ENCODE measurements around the gene GLYAT. TPM values are rescaled to one million over a fixed set of nuclear protein-coding genes. Genes with fewer than 3 reads are reported as not detected.

GLYAT gene
- total RNA-seq, 1 experiment from 2014 or later = not detected

GRCh38 chr11:58688789-58689503 lies 42.8 kb downstream of the GLYAT start:
- CTCF ChIA-PET = no interaction called here
- Histone ChIP-seq H3K9me2 (ENCODE audit: insufficient read depth) (no peaks in the 10 kb centered on the region), H3K27me3 (ENCODE audit: insufficient read depth, low read length) (no peaks in the 10 kb centered on the region), H3K9me3 (ENCODE audit: control insufficient read depth in 1 of 2, insufficient read depth in 1 of 2, low read depth in 1 of 2, low read length in 2 of 2) (no peaks in the 10 kb centered on the region), H2AFZ (ENCODE audit: low read depth, low read length, poor library complexity, severe bottlenecking) (no peak overlapping the region), H3K79me2 (ENCODE audit: insufficient read depth, low read length) (no peaks in the 10 kb centered on the region), H4K20me1 (ENCODE audit: insufficient read depth) (no peaks in the 10 kb centered on the region), H3K4me1 (ENCODE audit: control insufficient read depth in 1 of 2, insufficient read depth in 2 of 2, low read length in 2 of 2) (no peaks in the 10 kb centered on the region; a peak in 1 of 4 replicates), H3K9ac (ENCODE audit: low read length) (no peak overlapping the region), H3K36me3 (ENCODE audit: control insufficient read depth in 1 of 2, insufficient read depth in 2 of 2, low read length in 2 of 2) (no peaks in the 10 kb centered on the region), H3K27ac (ENCODE audit: low read depth, low read length) (no peak overlapping the region), H3K4me2 (ENCODE audit: low read length) (no peak overlapping the region), H3K4me3 (replicated peaks in 1 of 2; ENCODE audit: low read depth in 1 of 2, low read length in 2 of 2) (no peak overlapping the region)
- intact Hi-C loops (cut with micrococcal nuclease) = no loop called here
- TF ChIP-seq SIN3A (IDR thresholded peaks at IDR 0.05; ENCODE audit: low read depth) (no peak), EGR1 (IDR thresholded peaks at IDR 0.05; ENCODE audit: low read depth) (no peak), SRF (IDR thresholded peaks at IDR 0.05; ENCODE audit: low read depth) (no peak), ATF3 (IDR thresholded peaks at IDR 0.05) (no peak), JUND (IDR thresholded peaks at IDR 0.05) (no peak), MAX (IDR thresholded peaks at IDR 0.05) (no peak), REST (IDR thresholded peaks at IDR 0.05; ENCODE audit: low read depth) (no peak), POLR2AphosphoS5 (IDR thresholded peaks at IDR 0.05; ENCODE audit: low read depth, low read length) (no peak), SP1 (IDR thresholded peaks at IDR 0.05; ENCODE audit: low read depth) (no peak), EZH2phosphoT487 (IDR thresholded peaks at IDR 0.05; ENCODE audit: borderline replicate concordance) (no peak), YY1 (IDR thresholded peaks at IDR 0.05; ENCODE audit: extremely low read depth, insufficient replicate concordance, low read depth, low read length) (no peak), CEBPB (IDR thresholded peaks at IDR 0.05; ENCODE audit: low read depth) (no peak), ZNF274 (IDR thresholded peaks at IDR 0.05; ENCODE audit: low read depth, low read length) (no peak), EZH2 (IDR thresholded peaks at IDR 0.05) (no peak), ZBTB33 (IDR thresholded peaks at IDR 0.05; ENCODE audit: extremely low read depth, insufficient replicate concordance, low read length) (no peak)
- no peak for ATAC-seq
- RAD21 ChIA-PET (ENCODE audit: low non-redundant PET in 1 of 2, low total read pairs in 2 of 2, uncharacterized antibody in 2 of 2, unreplicated experiment in 2 of 2) = no interaction called here
- BruUV-seq (replicated peaks) = no TSS peak
- POLR2A ChIA-PET = no interaction called here
- no peak for DNase-seq (ENCODE audit: low read depth, low spot score)

Data from HCT116 (cell line).